Memory B cell (primary cell): Measurements from ENCODE around the gene HELZ2.
"Not testable (repeated sequence)": the region's sequence is repeated elsewhere in the genome, so short reads cannot be mapped to it uniquely, and the experiment has no call there.

Experiments used
- ATAC-seq: fragments of 150-1000 bp; cut with Tn5 transposase; 2 replicates; pipeline ENCODE4 v1.10.0; 2021; ENCODE audit warnings: low read depth, mild to moderate bottlenecking, moderate library complexity
- DNase-seq, 2 donors: peaks; one replicate each; pipeline ENCODE4 v3.0.0; 2022; ENCODE audit warnings: low spot score in 2 of 2
- H3K27ac Mint-ChIP-seq: one replicate; pipeline ENCODE4 v1.8.0; 2022; ENCODE audit warnings: mild to moderate bottlenecking, moderate library complexity, mixed read lengths
- H3K27me3 Mint-ChIP-seq: one replicate; pipeline ENCODE4 v1.8.0; 2022; ENCODE audit warnings: mixed read lengths
- H3K36me3 Mint-ChIP-seq: one replicate; pipeline ENCODE4 v1.8.0; 2022; ENCODE audit warnings: mild to moderate bottlenecking, mixed read lengths
- H3K4me1 Mint-ChIP-seq: one replicate; pipeline ENCODE4 v1.8.0; 2022; ENCODE audit warnings: mixed read lengths
- H3K4me3 Mint-ChIP-seq: one replicate; pipeline ENCODE4 v1.8.0; 2022; ENCODE audit warnings: mild to moderate bottlenecking, moderate library complexity, mixed read lengths
- H3K9me3 Mint-ChIP-seq: one replicate; pipeline ENCODE4 v1.8.0; 2022; ENCODE audit warnings: mixed read lengths

HELZ2 gene

DNA sequence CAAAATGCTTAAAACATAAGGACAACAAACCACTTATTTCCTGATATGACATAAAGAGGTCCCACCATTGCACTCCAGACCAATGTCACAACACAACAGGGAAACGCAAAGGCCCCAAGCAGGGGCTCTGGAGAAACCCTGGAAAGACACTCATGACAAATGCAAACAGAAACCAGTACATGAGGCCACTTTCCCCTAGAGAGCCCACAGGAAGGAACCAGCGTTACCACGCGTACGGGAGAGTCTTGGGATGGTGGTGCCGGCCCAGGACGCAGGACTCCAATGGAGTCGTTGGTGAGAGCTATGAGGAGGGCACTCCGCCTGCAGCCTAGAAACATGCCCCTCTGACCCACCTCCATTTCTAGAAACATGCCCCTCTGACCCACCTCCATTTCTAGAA lies 32.6 kb upstream of the HELZ2 start:
- H3K4me1 Mint-ChIP-seq = peaks cover 12% of the 10 kb centered on the region
- ATAC-seq (no peak), DNase-seq (no peak)
- peaks cover 12% of the 10 kb centered on the region for H3K36me3 Mint-ChIP-seq
- H3K27ac Mint-ChIP-seq = no peak overlapping the region
- H3K9me3 Mint-ChIP-seq = no peaks in the 10 kb centered on the region
- no peak overlapping the region for H3K4me3 Mint-ChIP-seq
- H3K27me3 Mint-ChIP-seq = no peaks in the 10 kb centered on the region

DNA sequence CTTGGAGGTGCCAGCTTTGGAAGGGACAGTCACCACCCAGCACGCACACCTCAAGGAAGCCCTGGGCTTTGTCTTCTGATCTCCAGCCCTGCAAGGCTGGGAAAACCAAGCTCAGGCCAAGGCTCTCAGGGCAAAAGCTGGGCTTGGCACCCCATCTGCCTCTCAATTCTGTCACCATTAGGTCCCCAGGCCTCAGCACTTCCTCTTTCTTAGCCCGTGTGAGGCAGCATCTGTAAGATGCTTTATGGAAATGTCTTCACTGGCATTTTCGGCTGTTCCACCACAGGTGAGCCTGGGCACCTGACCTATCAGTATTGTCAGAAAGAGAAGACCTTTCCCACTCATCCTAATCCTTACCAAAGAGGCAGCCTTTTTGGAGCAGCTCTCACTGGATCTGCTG lies 28.3 kb upstream of the HELZ2 start:
- H3K4me1 Mint-ChIP-seq = peaks cover 12% of the 10 kb centered on the region
- H3K36me3 Mint-ChIP-seq = peaks cover 20% of the 10 kb centered on the region
- no peak overlapping the region for H3K27ac Mint-ChIP-seq
- DNase-seq = no peak
- peak; percentile 64 for ATAC-seq
- no peaks in the 10 kb centered on the region for H3K27me3 Mint-ChIP-seq
- H3K4me3 Mint-ChIP-seq = no peak overlapping the region
- H3K9me3 Mint-ChIP-seq = no peaks in the 10 kb centered on the region

DNA sequence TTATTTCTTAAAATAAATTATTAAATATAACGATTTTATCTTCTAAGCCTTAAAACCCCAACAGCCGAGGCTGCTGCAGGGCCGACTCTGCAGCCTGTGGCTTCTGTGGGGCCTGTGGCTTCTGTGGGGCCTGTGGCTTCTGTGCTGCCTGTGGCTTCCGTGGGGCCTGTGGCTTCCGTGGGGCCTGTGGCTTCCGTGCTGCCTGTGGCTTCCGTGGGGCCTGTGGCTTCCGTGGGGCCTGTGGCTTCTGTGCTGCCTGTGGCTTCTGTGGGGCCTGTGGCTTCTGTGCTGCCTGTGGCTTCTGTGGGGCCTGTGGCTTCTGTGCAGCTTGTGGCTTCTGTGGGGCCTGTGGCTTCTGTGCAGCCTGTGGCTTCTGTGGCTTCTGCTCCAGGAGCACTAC lies 27.6 kb upstream of the HELZ2 start:
- not testable (repeated sequence) for DNase-seq, ATAC-seq, H3K4me3 Mint-ChIP-seq, H3K27me3 Mint-ChIP-seq, H3K27ac Mint-ChIP-seq, H3K9me3 Mint-ChIP-seq, H3K4me1 Mint-ChIP-seq
- H3K36me3 Mint-ChIP-seq = peaks cover 20% of the 10 kb centered on the region

DNA sequence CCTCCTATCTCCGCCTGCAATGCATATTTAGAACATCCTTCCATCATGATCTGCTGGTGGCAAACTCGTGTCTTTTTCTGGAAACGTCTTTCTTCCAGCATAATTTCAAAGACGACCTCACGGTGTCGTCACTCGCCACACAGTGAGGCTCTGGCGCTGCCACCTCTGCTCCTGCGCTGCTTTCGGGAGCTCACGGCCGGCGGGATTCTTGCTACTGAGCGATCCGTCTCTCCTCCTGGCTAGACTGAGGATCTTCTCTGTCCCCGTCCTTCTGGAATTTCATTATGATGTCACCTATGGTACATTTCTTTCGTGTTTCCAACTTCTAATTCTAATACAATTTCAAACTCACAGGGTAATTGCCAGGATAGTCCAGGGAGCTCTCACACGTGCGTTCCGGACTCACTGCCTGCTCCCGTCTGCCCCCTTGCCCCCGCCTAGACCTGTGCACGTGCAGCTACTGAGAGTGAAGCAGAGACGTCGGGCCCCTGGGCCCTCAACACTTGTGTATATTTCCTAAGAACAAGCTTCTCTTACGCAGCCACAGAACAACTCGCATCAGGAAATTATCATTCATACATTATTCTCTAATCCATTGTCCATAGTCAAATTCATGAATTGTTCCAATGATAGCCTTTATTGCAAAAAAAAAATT lies 25.5 kb upstream of the HELZ2 start:
- H3K9me3 Mint-ChIP-seq = no peaks in the 10 kb centered on the region
- no peak overlapping the region for H3K4me3 Mint-ChIP-seq
- no peaks in the 10 kb centered on the region for H3K27me3 Mint-ChIP-seq
- peaks cover 7% of the 10 kb centered on the region for H3K4me1 Mint-ChIP-seq
- DNase-seq (no peak), ATAC-seq (no peak)
- peak overlapping the region; percentile 18 for H3K27ac Mint-ChIP-seq
- H3K36me3 Mint-ChIP-seq = peaks cover 23% of the 10 kb centered on the region

DNA sequence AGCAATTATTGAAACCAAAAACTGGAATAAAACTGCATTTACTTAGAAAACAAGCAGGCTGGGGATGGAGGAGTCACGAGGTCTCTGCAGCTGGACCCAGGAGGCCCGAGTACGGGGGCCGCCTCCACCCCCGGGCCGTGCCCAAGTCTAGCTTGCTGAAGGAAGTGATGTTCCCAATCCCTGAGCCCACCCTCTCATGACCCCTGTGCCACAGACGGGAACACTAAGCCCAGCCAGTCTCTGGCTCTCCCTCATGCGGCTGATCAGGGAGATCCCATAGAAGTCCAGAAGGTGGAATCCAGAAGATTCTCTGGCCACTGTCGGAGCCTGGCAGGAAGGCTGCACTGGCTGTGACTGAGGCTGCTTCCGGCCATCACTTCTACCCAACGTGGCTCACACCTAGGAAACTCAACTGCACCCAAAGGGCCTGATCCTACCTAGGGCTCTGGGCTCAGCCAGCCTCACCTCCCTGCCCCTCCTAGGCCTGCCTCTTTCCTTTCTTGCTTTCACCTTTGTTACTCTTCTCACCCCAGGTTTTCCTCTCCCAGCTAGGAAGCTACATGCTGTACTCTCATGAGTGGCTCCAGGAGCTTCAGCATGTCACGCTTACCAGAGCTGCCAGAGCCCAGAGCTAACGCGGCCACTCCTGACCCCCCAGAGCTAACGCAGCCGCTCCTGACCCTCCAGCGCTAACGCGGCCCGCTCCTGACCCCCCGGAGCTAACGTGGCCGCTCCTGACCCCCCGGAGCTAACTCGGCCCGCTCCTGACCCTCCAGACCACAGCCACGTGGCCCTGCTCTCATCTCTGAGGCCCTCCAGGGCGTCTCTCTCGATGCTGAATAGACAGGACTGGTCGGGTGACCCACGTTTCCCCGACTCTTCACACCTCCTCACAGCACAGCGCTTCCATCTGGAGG lies 24.7 kb upstream of the HELZ2 start:
- no peaks in the 10 kb centered on the region for H3K27me3 Mint-ChIP-seq
- peaks cover 7% of the 10 kb centered on the region for H3K4me1 Mint-ChIP-seq
- H3K27ac Mint-ChIP-seq = peak overlapping the region; percentile 18
- H3K36me3 Mint-ChIP-seq = peaks cover 23% of the 10 kb centered on the region
- H3K9me3 Mint-ChIP-seq = no peaks in the 10 kb centered on the region
- ATAC-seq (no peak), DNase-seq (no peak)
- no peak overlapping the region for H3K4me3 Mint-ChIP-seq

DNA sequence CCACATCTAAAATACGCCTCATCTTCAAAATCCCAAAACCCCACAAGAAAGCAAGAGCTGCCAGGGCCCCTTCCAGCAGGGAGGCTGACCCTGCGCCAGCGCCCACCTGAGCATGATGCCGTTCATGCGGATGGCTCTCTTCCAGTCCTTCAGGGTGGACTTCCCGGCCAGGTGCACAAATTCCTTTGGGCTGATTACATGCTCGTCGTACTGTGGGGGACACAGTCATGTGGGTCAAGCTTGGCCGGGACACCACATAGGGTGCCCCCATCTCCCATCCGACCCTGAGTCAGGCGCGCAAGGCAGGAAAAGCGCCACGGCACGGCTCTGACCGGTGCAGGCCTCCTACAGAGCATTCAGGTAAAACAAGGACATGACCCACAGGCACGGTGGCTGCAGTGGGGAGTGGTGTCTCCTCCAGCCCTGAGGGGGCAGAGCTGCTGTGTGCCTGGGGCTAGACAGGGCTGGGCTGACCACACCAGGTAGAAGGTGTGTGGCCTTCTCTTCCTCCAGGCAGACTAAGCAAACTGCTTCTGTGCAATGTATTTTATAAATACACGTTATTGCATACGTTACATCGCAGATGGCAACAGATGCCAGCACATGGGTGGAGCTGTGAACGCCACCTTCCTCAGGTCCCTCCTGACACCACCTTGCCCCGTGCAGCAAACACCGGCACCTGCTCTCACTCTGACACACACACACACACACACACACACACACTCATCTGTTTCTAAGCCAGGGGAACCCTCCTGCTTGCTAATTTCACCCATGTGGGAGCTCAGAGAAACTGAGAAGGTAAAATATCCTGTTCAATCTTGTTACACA lies 23.8 kb upstream of the HELZ2 start:
- DNase-seq (no peak), ATAC-seq (no peak)
- Mint-ChIP-seq H3K27ac (no peak overlapping the region), H3K4me1 (peaks cover 5% of the 10 kb centered on the region), H3K9me3 (no peaks in the 10 kb centered on the region), H3K36me3 (peaks cover 25% of the 10 kb centered on the region), H3K4me3 (no peak overlapping the region), H3K27me3 (no peaks in the 10 kb centered on the region)

DNA sequence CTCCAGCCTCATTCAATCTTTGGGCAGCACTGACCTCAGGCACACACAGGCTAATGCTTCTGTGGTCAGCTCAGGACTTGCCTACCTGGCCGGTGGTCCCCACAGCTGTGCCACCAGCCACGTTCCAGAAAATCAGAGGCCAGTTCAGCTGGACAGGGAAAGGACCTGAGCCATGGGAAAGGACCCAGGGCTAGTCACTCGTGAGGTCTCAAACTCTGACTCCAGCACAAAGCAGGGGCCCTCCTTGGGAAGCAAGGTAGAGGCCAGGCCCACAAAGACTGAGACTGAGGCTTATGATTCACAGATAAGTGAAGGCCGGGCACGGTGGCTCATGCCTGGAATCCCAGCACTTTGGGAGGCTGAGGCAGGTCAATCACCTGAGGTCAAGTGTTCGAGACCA lies 22.4 kb upstream of the HELZ2 start:
- ATAC-seq (no peak), DNase-seq (no peak)
- H3K27ac Mint-ChIP-seq = no peak overlapping the region
- no peak overlapping the region for H3K4me3 Mint-ChIP-seq
- H3K4me1 Mint-ChIP-seq = no peaks in the 10 kb centered on the region
- no peaks in the 10 kb centered on the region for H3K9me3 Mint-ChIP-seq
- H3K36me3 Mint-ChIP-seq = peaks cover 16% of the 10 kb centered on the region
- H3K27me3 Mint-ChIP-seq = no peaks in the 10 kb centered on the region

DNA sequence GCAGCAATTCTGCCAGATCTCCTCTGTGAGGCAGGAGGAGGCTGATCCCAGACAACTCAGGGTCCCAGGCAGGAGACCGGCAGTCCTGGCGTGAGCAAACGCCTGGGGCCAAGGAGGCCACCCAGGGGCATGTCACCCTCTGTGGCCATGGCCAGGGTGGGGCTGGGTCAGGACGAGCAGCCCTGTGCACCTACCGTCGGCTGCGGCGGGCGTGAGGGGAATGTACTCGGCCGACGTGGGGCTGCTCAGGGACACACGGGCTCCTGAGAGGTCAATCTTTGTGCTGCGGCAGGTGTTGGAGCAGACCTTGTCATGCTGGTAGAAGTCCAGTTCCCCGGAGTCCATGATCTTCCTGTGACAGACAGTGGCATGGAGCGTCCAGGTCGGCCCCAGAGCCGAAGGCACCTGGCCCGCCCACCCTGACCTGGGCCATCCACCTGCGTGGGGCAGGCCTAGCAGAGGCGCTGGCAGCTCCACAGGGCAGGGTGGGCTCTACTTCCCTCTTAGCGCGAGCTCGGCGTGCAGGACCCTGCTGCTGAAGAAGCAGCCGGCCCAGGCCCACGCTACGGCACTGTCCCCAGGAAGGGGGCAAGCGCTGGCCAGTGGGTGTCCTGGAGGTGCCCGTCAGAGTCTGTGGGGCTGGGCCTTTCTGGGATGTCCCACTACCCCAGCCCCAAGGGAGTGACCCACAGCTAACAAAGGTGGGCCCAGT lies 21.5 kb upstream of the HELZ2 start:
- Mint-ChIP-seq H3K9me3 (no peaks in the 10 kb centered on the region), H3K4me1 (no peaks in the 10 kb centered on the region), H3K36me3 (peaks cover 19% of the 10 kb centered on the region), H3K27ac (no peak overlapping the region), H3K4me3 (no peak overlapping the region), H3K27me3 (no peaks in the 10 kb centered on the region)
- DNase-seq = no peak
- no peak for ATAC-seq

DNA sequence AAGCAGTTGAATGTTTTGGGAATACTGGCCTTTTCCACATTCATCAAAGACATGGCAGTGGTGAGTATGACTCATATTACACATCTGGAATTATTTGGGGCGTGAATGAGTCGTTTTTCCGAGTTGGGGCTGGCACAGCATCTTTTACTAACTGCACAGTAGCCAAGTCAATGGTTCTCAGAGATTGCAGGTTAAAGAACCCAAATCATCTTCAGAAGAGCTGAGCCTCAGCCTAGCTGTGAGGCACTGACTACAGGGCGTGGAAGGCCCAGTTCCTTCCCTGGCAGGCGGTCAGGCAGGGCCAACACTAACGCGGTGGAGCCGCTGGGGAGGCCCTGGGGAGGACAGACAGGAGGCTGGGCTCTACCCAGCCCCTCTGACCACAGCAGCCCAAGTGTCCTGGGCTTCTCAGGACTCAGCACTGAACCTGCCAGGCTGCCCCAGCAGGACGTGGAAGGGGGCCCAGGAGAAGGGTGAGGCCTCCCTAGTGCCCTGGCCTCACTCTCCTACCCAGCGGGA lies 20.1 kb upstream of the HELZ2 start:
- Mint-ChIP-seq H3K36me3 (peaks cover 23% of the 10 kb centered on the region), H3K27ac (no peak overlapping the region), H3K4me3 (no peak overlapping the region), H3K4me1 (no peaks in the 10 kb centered on the region), H3K9me3 (no peaks in the 10 kb centered on the region), H3K27me3 (no peaks in the 10 kb centered on the region)
- ATAC-seq = no peak
- DNase-seq = no peak

DNA sequence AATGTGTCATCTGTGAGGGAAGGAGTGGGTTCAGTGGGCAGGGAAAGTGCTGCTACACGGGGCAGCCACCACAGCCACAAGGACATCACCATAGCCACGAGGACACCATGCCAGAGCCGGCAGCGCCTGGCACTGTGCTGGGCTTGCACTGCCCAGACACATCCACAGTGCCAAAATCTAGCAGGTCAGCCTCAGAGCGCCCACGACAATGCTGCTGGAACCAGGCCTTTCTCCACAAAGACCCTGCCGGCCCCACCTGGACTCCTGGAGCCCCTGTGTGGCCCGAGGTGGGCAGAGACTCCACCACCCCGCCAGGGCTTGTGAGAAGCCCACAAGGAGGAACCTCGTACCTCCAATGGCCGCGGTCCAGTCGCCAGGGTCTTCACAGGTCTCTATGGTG lies 18.6 kb upstream of the HELZ2 start:
- H3K27ac Mint-ChIP-seq = no peak overlapping the region
- peaks cover 23% of the 10 kb centered on the region for H3K36me3 Mint-ChIP-seq
- no peaks in the 10 kb centered on the region for H3K27me3 Mint-ChIP-seq
- no peak overlapping the region for H3K4me3 Mint-ChIP-seq
- DNase-seq (no peak), ATAC-seq (no peak)
- no peaks in the 10 kb centered on the region for H3K9me3 Mint-ChIP-seq
- no peaks in the 10 kb centered on the region for H3K4me1 Mint-ChIP-seq

DNA sequence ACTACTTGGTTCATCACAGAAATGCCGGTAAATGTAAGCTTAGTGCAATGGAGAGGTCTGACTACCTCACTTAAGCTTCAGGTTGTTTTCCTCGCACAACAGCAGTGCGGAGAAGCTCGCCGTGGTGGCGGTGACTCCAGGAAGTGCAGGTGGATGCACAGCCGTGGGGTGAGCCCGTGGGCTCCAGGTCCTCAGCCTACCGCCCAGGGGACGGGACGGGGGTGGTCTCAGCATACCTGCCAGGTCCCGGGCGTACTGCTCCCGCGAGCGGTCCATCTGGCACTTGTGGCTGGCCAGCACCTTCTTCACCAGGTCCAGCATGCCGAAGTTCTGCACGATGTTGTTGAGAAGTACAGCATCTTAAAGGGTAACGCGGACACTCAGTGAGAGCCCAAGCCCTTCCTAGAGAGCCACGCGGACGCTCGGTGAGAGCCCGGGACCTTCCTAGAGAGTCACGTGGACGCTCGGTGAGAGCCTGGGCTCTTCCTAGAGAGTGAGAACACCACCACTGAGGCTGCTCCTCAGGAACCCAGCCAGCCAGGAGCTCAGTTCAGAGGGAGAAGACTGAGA lies 17.8 kb upstream of the HELZ2 start:
- Mint-ChIP-seq H3K36me3 (peaks cover 23% of the 10 kb centered on the region), H3K9me3 (no peaks in the 10 kb centered on the region), H3K4me3 (no peak overlapping the region), H3K27me3 (no peaks in the 10 kb centered on the region), H3K27ac (no peak overlapping the region), H3K4me1 (no peaks in the 10 kb centered on the region)
- DNase-seq (no peak), ATAC-seq (no peak)

DNA sequence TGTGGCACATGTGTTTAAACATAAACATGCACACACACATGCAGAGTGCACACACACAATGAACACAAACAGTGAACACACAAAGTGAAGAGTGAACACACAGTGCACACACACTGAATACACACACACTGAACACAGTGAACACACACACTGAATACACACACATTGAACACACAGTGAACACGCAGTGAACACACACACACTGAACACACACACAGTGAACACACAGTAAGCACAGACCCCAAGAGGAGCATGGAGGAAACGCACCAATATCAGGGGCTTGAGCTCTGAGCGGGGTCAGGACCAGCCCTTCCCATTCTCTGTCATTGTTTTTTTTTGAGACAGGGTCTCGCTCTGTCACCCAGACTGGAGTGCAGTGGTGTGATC lies 17.1 kb upstream of the HELZ2 start:
- Mint-ChIP-seq H3K36me3 (peaks cover 23% of the 10 kb centered on the region), H3K27me3 (no peaks in the 10 kb centered on the region), H3K9me3 (no peaks in the 10 kb centered on the region), H3K4me1 (no peaks in the 10 kb centered on the region), H3K4me3 (no peak overlapping the region), H3K27ac (no peak overlapping the region)
- no peak for DNase-seq
- ATAC-seq = no peak
